ENCODE results near the gene SLC17A7.
A peak's percentile ranks its signal among the peaks of the same experiment; 100 is the strongest.
"Not testable (repeated sequence)": the region's sequence is repeated elsewhere in the genome, so short reads cannot be mapped to it uniquely, and the experiment has no call there.

The SLC17A7 gene

GRCh38 chr19:49456326-49456725, 15.0 kb upstream of the SLC17A7 start:
- no peaks in the 10 kb centered on the region for H3K27me3 Mint-ChIP-seq
- no peak overlapping the region for H3K27ac Mint-ChIP-seq
- peaks cover 2% of the 10 kb centered on the region for H3K36me3 Mint-ChIP-seq
- peaks cover 27% of the 10 kb centered on the region for H3K4me1 Mint-ChIP-seq
- no peaks in the 10 kb centered on the region for H3K9me3 Mint-ChIP-seq
- H3K4me3 Mint-ChIP-seq: no peak overlapping the region

DNA sequence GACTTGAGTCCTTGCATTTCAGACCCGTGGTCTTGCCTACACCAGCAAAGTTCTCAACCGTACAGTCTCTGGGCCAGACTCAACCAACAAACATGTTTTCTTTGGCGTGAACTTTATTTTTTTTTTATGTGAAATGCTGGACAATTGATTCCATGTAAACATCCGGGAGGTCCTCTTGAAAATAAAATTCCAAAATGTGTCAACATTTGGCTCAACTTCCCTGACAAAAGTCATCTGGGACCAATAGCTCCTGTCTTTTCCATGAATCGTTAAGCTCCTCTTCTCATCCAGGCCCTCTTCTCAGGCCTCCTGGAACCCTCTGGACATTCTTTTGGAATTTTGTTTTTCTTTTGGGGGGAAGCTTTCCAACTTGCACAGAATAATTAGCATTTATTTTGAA, 14.4 kb upstream of the SLC17A7 start:
- Mint-ChIP-seq H3K27ac (no peak overlapping the region), H3K4me1 (peaks cover 30% of the 10 kb centered on the region), H3K27me3 (no peaks in the 10 kb centered on the region), H3K36me3 (peaks cover 2% of the 10 kb centered on the region), H3K4me3 (peak overlapping the region; percentile 8), H3K9me3 (no peaks in the 10 kb centered on the region)

DNA sequence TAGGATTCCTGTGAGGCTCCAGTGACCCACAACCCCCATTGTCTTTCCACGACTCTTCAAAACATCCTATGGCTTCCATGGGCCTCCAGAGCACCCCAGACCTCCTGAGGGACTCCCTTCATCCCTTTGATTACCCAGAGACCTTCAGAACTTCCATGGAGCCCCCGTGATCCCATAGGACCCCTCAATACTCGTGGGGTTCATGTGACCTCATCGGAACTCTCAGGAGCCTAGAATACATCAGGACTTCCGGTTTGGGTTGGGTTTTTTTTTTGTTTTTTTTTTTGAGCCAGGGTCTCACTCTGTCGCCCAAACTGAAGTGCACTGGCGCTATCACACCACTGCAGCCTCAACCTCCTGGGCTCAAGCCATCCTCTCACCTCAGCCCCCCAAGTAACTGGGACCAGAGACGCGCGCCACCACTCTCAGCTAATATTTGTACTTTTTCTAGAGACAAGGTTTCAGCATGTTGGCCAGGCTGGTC, 12.5 kb upstream of the SLC17A7 start:
- peak overlapping the region; percentile 94 for H3K4me3 Mint-ChIP-seq
- peaks cover 4% of the 10 kb centered on the region for H3K36me3 Mint-ChIP-seq
- peaks cover 48% of the 10 kb centered on the region for H3K4me1 Mint-ChIP-seq
- no peaks in the 10 kb centered on the region for H3K27me3 Mint-ChIP-seq
- no peaks in the 10 kb centered on the region for H3K9me3 Mint-ChIP-seq
- H3K27ac Mint-ChIP-seq: peak overlapping the region; percentile 100

- peak within 1 kb of the TSS; percentile 100 for H3K27ac Mint-ChIP-seq
- H3K27me3 Mint-ChIP-seq: no peaks in the 10 kb centered on the region
- H3K9me3 Mint-ChIP-seq: no peaks in the 10 kb centered on the region
- H3K4me1 Mint-ChIP-seq: peaks cover 54% of the 10 kb centered on the region
- H3K4me3 Mint-ChIP-seq: peak within 1 kb of the TSS; percentile 94
- peaks cover 7% of the 10 kb centered on the region for H3K36me3 Mint-ChIP-seq
These were observed 11.9 kb upstream of the SLC17A7 start, which contains the start of gene ALDH16A1 for GRCh38 chr19:49453013-49453756. ALDH16A1 (plus strand) TSS chr19:49453225; CDS start chr19:49453332, 107 bp downstream.

GRCh38 chr19:49451430-49452181, 10.3 kb upstream of the SLC17A7 start, which contains the start of gene PIH1D1:
PIH1D1 (minus strand) TSS chr19:49451814; CDS start chr19:49451574, 240 bp downstream.
- Mint-ChIP-seq H3K27ac (peak within 1 kb of the TSS; percentile 100), H3K4me3 (peak within 1 kb of the TSS; percentile 94), H3K27me3 (no peaks in the 10 kb centered on the region), H3K9me3 (no peaks in the 10 kb centered on the region), H3K36me3 (peaks cover 4% of the 10 kb centered on the region), H3K4me1 (peaks cover 52% of the 10 kb centered on the region)

DNA sequence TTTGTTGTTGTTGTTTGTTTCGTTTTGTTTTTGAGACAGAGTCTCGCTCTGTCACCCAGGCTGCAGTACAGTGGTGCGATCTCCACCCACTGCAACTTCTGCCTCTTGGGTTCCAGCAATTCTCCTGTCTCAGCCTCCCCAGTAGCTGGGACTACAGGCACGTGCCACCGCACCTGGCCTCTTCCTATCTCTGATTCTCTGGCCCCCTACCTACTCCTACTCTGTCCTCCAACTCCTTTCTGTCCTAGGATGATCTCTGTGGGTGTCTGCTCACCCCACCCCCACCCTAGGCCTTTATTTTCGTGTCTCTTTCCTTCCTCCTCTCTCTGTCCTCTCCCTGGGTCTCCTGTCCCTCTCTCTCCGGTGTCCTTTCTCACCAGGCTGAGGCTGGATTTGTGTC, 9.1 kb upstream of the SLC17A7 start:
- Mint-ChIP-seq H3K4me1 (peaks cover 52% of the 10 kb centered on the region), H3K4me3 (peak overlapping the region; percentile 94), H3K36me3 (peaks cover 4% of the 10 kb centered on the region), H3K27me3 (no peaks in the 10 kb centered on the region), H3K9me3 (no peaks in the 10 kb centered on the region), H3K27ac (peak overlapping the region; percentile 86)

DNA sequence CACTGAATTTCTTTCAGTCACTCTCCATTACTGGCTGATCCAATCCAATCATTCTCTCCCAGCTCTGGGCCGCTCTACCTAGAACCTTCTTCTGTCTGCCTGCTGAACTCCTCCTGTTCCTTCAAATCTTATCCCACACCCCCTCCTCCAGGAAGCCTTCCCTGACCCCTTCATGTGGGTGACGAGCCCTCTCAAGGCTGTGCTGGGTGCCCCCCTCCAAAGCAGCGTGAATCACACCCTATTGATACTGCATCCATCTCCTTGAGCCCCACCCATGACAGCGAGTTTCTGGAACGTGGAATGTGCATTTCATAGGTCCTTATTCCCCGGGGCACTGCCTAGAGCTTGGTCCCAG, 7.1 kb upstream of the SLC17A7 start:
- H3K4me3 Mint-ChIP-seq: no peak overlapping the region

GRCh38 chr19:49447485-49448431, 6.4 kb upstream of the SLC17A7 start:
- Mint-ChIP-seq H3K9me3 (no peaks in the 10 kb centered on the region), H3K4me3 (no peak overlapping the region), H3K36me3 (peaks cover 4% of the 10 kb centered on the region), H3K4me1 (peaks cover 54% of the 10 kb centered on the region), H3K27me3 (no peaks in the 10 kb centered on the region), H3K27ac (no peak overlapping the region)

More for the DNA sequence above, 7.1 kb upstream of the SLC17A7 start:
- Mint-ChIP-seq H3K27me3 (no peaks in the 10 kb centered on the region), H3K9me3 (no peaks in the 10 kb centered on the region), H3K27ac (no peak overlapping the region), H3K36me3 (peaks cover 4% of the 10 kb centered on the region), H3K4me1 (peaks cover 58% of the 10 kb centered on the region)

GRCh38 chr19:49445997-49446396, 4.7 kb upstream of the SLC17A7 start:
- peaks cover 54% of the 10 kb centered on the region for H3K4me1 Mint-ChIP-seq
- peaks cover 10% of the 10 kb centered on the region for H3K27me3 Mint-ChIP-seq
- H3K9me3 Mint-ChIP-seq: no peaks in the 10 kb centered on the region
- no peak overlapping the region for H3K4me3 Mint-ChIP-seq
- no peak overlapping the region for H3K27ac Mint-ChIP-seq
- peaks cover 4% of the 10 kb centered on the region for H3K36me3 Mint-ChIP-seq

DNA sequence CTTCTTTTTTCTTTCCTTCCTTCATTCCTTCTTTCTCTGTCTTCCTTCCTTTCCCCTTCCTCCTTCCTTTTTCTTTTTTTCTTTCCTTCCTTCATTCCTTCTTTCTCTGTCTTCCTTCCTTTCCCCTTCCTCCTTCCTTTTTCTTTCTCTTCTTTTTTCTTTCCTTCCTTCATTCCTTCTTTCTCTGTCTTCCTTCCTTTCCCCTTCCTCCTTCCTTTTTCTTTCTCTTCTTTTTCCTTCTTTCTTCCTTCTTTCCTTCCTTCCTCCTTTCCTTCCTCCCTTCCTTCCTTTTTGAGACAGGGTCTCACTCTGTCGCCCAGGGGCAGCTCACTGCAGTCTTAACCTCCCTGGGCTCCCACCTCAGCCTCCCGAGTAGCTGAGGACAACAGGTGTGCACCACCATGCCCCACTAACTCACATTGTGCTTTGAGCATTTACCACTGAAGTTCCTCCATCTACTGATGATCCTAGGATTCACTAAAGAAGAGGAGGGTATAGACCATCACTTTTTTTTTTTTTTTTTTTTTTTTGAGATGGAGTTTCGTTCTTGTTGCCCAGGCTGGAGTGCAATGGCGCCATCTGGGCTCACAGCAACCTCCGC, 2.9 kb upstream of the SLC17A7 start:
- Mint-ChIP-seq H3K27me3 (peaks cover 26% of the 10 kb centered on the region), H3K4me1 (peaks cover 44% of the 10 kb centered on the region), H3K4me3 (peak overlapping the region; percentile 78)
- not testable (repeated sequence) for H3K36me3 Mint-ChIP-seq, H3K27ac Mint-ChIP-seq, H3K9me3 Mint-ChIP-seq

DNA sequence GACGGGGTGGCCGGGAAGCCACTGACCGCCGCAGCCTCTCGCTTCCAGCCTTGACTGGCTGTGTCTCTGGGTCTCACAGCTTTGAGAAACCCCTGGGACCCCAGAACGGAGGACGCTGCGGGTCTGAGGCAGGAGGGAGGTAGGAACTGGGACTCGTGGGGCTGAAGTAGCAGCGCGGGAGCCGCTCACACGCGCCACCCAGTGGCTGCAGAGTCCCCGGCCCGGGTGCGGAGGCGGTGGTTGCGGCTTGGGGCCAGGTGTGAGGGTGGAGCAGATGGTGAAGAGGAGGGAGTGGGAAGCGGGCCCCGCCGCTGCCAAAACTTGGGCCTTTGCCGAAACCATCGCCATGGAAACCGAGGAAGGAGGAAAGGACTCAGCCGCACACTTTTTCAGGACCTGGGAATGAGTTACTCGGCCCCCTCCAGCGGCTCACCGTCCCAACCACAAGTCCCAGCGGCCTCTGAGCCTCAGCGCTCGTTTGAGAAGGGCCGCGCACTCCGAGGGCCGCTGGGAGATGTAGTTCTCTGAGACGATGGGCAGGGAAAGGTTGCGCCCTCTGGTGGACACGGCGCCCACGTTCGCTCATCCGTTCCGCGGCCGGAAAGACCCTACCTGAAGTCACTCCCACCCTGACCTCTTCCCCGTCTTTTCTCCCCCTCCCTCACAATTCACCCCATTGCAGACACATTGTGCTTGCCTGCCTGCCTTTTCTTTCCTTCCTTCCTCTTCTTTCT, 2.2 kb upstream of the SLC17A7 start:
- Mint-ChIP-seq H3K36me3 (peaks cover 1% of the 10 kb centered on the region), H3K27ac (peak overlapping the region; percentile 68), H3K9me3 (no peaks in the 10 kb centered on the region), H3K4me1 (peaks cover 39% of the 10 kb centered on the region), H3K4me3 (peak overlapping the region; percentile 78), H3K27me3 (peaks cover 31% of the 10 kb centered on the region)

GRCh38 chr19:49442771-49443365, 1.5 kb upstream of the SLC17A7 start:
- Mint-ChIP-seq H3K27me3 (peaks cover 37% of the 10 kb centered on the region), H3K27ac (no peak overlapping the region), H3K36me3 (no peaks in the 10 kb centered on the region), H3K4me1 (peaks cover 33% of the 10 kb centered on the region), H3K9me3 (no peaks in the 10 kb centered on the region), H3K4me3 (peak overlapping the region; percentile 78)

DNA sequence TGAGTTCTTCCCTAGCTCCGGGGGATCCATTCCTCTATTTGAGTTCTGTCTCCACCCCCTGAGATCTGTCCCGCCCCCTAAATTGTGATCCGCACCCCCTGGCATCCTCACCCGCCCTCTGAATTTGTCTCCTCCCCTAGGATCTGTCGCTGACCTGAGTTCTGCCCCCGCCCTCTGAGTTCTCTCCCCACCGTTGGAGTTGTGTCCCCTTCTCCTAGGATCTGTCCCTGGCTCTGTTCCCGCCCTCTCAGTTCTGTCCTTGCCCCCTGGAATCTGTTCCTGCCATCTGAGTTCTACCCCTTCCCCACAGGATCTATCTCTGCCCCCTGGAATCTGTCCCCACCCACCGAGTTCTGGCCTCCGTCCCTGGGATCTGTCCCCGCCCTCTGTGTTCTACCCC, 1.0 kb upstream of the SLC17A7 start:
- Mint-ChIP-seq H3K27me3 (peaks cover 41% of the 10 kb centered on the region), H3K4me3 (peak overlapping the region; percentile 78), H3K27ac (no peak overlapping the region), H3K4me1 (peaks cover 33% of the 10 kb centered on the region), H3K9me3 (no peaks in the 10 kb centered on the region), H3K36me3 (no peaks in the 10 kb centered on the region)

DNA sequence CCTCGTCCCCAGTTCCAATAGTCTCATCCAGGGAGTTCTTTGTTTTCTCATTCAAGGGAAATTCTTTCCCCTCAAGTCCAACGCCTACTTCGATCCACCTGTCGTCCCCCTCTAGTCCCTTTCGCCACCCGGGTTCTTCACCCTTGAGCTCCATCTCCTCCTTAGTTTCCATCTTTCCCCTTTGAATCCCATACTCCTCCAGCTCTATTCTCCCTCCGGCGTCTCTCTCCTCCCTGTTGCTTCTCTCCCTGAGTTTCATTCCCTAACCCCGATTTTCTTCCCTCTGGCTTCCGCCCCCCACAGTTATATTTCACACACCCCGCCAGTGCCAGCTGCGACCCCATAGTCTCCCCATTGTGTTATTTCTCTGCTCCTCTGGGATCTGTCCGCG, 628 bp upstream of the SLC17A7 start:
- peaks cover 33% of the 10 kb centered on the region for H3K4me1 Mint-ChIP-seq
- H3K27me3 Mint-ChIP-seq: peaks cover 43% of the 10 kb centered on the region
- peak overlapping the region; percentile 78 for H3K4me3 Mint-ChIP-seq
- no peaks in the 10 kb centered on the region for H3K9me3 Mint-ChIP-seq
- H3K27ac Mint-ChIP-seq: peak overlapping the region; percentile 57
- H3K36me3 Mint-ChIP-seq: no peaks in the 10 kb centered on the region
